PFSK-1 (cell line): ENCODE measurements around the gene RAB44.

Source experiments
- POLR2AphosphoS5 ChIP-seq: IDR thresholded peaks from 2 replicates; pipeline ENCODE4 v1.6.1; 2012; ENCODE audit warnings: low read depth, mild to moderate bottlenecking, control low read depth, low read length, moderate library complexity
- REST ChIP-seq, 2 experiments: IDR thresholded peaks; 2 replicates each; pipeline versions ENCODE4 v1.6.1 to v1.8.0; 2011 to 2012; ENCODE audit warnings: low read depth in 2 of 2, low read length in 2 of 2, control low read depth in 1 of 2, inconsistent platforms in 1 of 2, mild to moderate bottlenecking in 1 of 2, moderate library complexity in 1 of 2; ENCODE audit not compliant: insufficient read depth in 1 of 2
- SIN3A ChIP-seq: IDR thresholded peaks from 2 replicates; pipeline ENCODE4 v1.6.1; 2012; ENCODE audit warnings: mild to moderate bottlenecking, low read length, moderate library complexity, borderline replicate concordance; ENCODE audit not compliant: insufficient read depth

- TF ChIP-seq POLR2AphosphoS5: no peak
- no peak for TF ChIP-seq REST (IDR thresholded peaks at IDR 0.05; ENCODE audit: insufficient read depth in 1 of 2, low read depth in 2 of 2, low read length in 2 of 2)
- TF ChIP-seq SIN3A: no peak
Observed at GRCh38 chr6:36668591-36668990, 29.0 kb upstream of the RAB44 start.
